Stimulated activated CD8-positive, alpha-beta memory T cell treated with anti-CD3 and anti-CD28 coated beads, Interleukin-4, amount 100 ng/mL, for 48 hours (primary cell): Measurements from ENCODE around the gene NISCH.
A peak's percentile ranks its signal among the peaks of the same experiment; 100 is the strongest.

Experiments used
- DNase-seq: peaks from one replicate; pipeline ENCODE4 v3.0.0-alpha.2; 2020

NISCH gene

DNA sequence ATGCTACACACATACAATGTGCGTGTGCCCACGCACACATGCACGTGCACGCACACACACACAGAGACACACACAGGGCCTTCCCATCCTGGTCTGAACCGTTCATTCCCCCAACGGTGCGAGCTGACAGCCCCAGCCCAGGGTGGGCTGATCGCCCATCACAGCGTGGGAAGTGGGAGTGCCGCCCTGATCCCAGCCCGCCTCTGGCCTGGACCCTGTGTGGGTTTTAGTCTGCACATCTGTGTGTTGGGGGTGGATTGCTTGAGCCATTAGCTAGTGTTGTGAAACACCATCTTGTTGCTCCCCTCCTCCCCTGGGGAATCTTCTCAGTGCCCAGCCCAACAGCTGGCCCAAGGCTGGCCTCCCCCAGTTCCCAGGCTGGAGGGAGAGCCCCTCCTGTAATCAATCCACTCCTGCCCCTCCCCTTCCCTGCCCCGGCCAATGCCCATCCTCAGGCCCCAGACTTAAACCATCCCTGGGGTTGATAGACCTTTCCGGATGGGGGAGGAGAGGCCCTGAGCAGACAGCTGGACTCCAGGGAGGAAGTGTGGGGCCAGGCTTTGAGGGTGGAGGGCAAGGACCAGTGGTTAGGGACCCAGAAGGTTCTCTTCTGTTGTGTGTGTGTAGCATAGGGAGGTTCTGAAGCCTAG is 18.8 kb upstream of the NISCH start:
- no peak for DNase-seq

GRCh38 chr3:52437326-52438103 is 17.9 kb upstream of the NISCH start:
- no peak for DNase-seq

DNA sequence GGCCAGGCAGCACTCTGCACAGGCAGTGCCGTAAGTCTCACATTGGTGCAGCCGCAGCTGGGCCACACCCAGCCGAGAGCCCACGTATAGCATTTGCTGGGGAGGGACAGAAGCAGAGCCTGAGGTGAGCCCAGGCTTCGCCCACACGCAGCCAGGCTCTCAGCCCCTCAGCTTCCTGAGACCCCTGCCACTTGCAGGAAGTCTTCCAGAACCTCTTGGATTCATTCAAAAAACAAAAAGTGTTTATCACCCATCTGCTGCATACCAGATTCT is 17.4 kb upstream of the NISCH start:
- no peak for DNase-seq

GRCh38 chr3:52438579-52439425 is 16.6 kb upstream of the NISCH start:
- no peak for DNase-seq

GRCh38 chr3:52439426-52440248 is 15.8 kb upstream of the NISCH start:
- DNase-seq, result no peak

DNA sequence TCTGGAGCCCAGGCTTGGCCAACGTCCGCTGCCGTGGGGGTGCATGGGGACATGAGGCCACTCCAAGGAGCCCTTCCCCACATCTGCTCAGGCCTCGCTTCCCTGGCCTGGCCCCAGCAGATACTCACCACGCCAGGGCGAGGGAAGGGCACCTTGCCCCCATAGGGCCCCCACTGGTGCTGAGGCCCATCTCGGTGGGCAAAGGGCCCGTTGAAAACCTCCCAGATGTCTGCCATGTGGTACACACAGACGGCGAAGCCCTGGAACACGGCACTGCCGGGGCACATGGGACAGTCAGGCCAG is 15.2 kb upstream of the NISCH start:
- DNase-seq, result no peak

DNA sequence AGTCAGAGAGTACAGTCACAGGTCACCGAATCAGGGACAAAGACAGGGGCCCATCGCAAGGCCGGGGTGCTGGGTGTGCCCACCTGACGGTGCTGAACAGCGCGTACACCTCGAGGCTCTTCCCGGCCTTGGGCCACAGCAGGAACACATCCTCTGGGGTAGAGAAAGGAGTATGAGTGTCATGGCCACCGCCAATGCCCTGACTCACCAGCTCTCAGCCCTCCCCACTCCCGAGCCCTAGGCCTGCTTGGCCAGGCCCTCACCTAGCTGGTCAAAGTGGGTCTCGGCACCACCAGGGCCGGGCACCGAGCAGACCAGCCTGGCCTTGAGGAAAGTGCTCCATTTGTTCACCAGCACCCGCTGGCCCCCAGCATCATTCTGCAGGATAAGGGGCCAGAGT is 14.7 kb upstream of the NISCH start:
- no peak for DNase-seq

GRCh38 chr3:52441091-52441771 is 14.2 kb upstream of the NISCH start:
- DNase-seq, result no peak

DNA sequence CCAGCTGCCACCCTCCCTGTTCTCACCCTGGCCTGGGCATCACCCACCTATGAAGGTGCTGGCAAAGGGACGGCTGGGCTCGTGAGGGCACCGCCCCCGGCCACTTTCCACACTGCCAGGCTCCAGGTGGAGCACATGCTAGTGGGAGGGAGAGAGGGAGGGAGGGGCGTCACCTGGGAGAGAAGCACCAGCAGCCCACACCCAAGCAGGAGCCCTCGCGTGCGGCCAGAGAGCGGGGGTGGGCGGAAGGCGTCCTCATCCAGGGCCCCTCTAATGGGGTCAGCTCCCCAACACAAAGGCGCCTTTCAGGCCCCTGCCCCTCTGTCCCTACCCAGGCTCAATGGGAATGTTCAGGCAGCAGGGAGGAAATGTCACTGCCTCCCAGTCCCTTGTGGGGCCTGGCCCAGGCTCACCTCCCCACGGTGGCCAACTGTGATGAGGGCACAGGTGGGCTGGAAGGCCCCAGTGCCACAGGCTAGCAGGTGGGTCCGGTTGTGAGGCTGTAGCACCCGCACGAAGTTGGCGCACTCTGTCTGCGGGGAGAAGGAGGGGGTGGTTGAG is 13.6 kb upstream of the NISCH start:
- no peak for DNase-seq

GRCh38 chr3:52442409-52443267 is 12.8 kb upstream of the NISCH start:
- no peak for DNase-seq

DNA sequence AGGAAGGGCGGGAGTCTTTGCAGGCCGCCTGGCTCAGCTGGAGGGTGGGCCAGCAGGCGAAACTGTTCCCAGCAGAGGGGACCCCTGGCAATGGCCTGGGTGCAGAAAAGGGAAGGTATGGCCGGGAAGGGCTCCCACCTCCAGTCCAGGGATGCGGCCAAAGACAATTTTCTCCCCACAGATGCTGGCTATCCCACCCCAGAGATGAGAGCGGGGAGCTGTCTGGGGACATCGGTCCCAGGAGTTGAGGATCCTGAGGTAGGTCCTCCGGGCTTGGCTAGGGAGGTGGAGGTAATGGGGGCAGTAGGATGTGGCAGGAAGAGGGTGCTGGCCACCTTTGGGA is 12.2 kb upstream of the NISCH start:
- DNase-seq, result no peak

GRCh38 chr3:52443791-52444687 is 11.4 kb upstream of the NISCH start:
- no peak for DNase-seq

DNA sequence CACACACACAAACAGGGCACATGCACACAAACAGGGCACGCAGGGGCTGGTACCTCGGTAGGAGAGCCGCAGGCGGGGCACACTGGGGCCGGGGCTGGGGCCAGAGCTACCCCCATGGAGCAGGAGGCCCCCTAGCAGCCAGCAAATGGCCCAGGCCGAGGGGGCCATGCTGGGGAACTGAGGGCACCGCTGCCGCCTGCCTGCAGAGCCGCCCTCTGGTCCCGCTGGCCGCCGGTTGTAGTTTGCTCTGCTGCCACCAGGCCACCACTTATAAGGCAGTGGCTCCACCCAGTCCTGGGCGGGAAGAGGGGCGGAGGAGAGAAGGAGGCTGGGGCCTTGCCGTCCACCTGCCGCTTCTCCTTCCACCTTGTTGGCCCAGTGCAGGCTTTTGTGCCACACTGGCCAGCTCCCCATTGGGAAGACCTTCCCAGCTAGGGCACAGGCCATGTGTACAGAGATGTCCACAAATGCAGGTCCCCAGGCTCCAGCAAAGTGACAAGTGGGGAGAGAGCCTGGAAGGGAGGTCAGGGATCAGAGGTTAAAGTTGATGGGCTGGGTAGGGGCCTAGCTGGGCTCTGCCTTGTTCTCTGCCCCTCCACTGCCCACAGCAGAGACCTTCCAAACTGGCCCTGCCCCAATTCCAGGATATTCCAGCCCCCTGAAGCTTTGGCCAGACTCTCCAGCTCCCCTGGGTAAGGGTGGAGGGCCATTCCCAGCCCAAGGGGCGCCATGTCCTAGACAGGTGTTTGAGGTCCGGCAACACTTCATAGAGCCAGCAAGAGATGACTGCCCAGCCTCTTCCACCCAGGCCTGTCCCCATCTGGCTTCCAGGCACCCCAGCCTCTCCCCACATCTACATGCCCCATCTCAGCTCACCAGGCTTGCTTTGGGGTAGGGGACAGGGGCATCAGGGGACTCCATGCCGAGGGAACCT is 10.3 kb upstream of the NISCH start, which contains the start of gene SEMA3G:
SEMA3G (minus strand) TSS at position 244 of the 934 bp plus-strand sequence; CDS start at position 168, 76 bp downstream.
- peak; percentile 86 for DNase-seq

DNA sequence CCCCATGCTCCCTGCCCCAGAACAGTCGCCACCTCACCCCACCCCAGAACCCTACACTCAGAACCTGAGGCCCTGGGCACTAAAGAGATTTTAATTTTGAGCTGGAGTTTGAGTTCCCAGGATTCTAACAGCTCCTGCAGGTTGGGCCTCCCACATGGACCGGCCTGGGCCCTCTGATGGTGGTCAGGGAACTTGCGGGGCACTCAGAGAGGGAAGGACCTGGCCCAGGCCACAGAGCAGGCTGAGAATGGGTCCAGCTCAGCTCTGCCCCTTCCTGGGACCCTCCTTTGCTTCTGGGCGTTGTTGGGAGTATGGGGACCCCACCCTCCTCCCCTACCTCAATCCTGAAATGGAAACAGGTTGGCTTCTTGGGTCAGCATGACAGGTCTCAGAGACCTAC is 9.4 kb upstream of the NISCH start:
- no peak for DNase-seq

DNA sequence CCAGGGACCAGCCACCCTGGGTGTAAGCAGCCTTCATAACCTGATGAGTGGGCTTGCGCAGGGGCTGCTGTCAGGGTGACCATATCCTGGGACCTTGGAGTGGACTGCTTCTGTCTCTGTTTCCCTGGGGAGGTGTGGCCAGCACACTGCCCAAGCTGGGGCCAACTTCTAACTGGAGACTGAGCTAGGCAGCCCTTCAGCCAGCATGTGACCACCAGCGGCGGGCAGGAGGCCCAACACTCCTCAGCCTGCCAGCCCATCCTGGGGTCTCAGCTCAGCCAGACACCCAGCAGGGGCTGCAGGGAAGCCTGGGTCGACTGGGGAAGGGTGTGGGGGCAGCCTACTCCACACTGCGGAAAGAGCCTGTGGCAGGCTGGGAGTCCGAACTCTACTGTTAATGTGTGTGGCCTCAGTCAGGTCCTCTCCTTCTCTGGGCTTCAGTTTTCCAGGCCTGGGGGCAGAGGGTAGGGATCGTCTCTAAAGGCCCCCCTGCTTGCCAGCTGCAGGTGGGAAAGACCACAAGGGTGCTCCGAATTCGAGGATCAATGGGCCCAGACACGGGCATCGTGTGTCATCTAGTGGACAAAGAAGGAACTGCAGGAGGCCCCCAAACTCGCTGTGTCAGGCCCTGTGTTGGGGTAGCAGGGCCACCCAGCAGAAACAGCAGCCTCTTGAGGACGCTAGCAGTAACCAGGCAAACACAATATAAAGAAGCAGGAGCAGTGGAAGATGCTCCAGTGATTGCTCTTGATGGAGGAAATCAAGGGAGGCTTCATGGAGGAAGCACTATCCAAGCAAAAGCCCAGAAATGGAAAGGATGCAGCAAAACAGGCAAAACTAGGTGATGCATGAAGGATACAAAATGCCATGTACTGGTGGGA is 8.5 kb upstream of the NISCH start:
- peak; percentile 88 for DNase-seq

- no peak for DNase-seq
Observed at GRCh38 chr3:52447512-52448355, 7.7 kb upstream of the NISCH start.
